Left renal cortex interstitium (tissue), 4 donors: ENCODE results near the gene RIPPLY2. TPM values are rescaled to one million over a fixed set of nuclear protein-coding genes. Genes with fewer than 3 reads are reported as not detected.
"Not testable (repeated sequence)": the region's sequence is repeated elsewhere in the genome, so short reads cannot be mapped to it uniquely, and the experiment has no call there.

Experiments
- DNase-seq, 4 donors: peaks; one replicate each; pipeline ENCODE4 v3.0.0-alpha.2; 2013; ENCODE audit warnings: low read depth in 4 of 4, low spot score in 2 of 4, missing footprints in 1 of 4
- polyA plus RNA-seq, 4 donors: library from polyadenylated mRNA; unstranded; fragments of 120-200 nt; gene quantifications; one replicate each; pipeline ENCODE4 v1.2.1, GENCODE V29; 2013; ENCODE audit not compliant: insufficient read length in 4 of 4

Gene RIPPLY2
- polyA plus RNA-seq, 4 donors = 0.13 TPM; not detected in 3

DNA sequence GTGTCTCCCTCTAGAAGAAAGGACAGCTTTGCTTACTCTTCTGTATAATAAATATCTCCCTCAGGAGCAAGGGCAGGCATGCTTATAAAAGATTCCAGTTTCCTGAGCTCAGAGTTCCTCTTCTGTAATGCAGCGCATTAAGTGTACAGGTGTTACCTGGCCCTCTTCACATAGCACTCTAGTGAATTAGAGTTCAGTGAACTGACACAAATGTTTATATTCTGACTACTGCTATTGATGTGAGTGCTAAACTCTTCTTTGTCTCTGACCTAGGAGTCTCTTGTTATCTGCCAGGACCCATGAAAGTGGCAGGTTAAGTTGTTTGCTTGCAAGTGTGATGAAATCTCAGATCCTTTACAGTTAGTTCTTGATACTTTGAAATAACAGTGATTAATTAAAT is 39.9 kb downstream of the RIPPLY2 start:
- DNase-seq = no peak

DNA sequence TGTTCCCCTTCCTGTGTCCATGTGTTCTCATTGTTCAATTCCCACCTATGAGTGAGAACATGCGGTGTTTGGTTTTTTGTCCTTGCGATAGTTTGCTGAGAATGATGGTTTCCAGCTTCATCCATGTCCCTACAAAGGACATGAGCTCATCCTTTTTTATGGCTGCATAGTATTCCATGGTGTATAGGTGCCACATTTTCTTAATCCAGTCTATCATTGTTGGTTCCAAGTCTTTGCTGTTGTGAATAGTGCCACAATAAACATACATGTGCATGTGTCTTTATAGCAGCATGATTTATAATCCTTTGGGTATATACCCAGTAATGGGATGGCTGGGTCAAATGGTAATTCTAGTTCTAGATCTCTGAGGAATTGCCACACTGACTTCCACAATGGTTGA is 43.9 kb downstream of the RIPPLY2 start:
- not testable (repeated sequence) for DNase-seq

DNA sequence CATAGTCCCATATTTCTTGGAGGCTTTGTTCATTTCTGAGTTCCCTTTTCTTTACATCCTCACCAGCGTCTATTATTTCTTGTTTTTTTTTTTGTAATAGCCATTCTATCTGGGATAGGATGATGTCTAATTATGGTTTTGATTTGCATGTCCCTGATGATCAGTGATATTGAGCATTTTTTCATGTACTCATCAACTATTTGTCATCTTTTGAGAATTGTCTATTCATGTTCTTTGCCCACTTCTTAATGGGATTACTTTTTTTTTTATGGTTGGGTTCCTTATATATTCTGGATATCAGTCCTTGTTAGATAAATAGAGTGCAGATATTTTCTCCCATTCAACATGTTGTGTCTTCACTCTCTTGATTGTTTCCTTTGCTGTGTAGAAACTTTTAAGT is 48.5 kb downstream of the RIPPLY2 start:
- DNase-seq = no peak

DNA sequence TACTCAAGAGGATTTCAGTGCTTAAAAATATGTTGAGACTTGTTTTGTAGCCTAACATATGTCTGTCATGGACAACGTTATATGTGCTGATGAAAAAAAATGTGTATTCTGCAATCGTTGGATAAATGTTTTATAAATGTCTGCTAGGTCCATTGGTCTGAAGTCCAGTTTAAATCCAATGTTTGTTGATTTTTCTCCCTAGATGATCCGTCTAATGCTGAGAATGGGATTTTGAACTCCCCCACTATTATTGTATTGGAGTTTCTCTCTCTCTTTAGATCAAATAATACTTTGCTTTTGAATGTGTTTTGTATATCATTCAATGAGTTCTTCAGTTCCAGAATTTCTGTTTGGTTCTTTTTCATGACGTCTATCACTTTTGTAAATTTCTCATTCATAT is 51.2 kb downstream of the RIPPLY2 start:
- DNase-seq = no peak

DNA sequence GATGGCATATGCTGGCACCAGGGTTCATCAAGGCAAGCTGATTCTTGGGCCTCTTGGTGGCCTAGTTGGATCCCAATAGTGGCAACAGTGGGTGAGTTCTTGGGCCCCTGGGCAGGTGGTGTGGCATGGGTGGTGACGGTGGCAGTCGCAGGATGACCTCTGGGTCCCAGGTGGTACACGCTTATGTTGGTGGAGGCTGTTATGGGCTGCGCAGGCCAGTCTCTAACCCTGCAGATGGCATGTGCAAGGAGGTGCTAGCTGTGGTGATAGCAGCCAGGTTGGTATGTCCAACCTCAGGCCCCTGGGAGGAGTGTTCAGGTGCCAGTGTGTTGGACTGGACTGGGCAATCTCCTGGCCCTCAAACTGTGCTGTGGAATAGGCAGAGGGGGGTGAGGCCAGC is 52.5 kb downstream of the RIPPLY2 start:
- no peak for DNase-seq

Other genes starting within 250 kb of the RIPPLY2 start
- gene SNAP91, start 144.3 kb upstream of the RIPPLY2 start, polyA plus RNA-seq = under 1 TPM; 0.28 to 0.73 (median 0.60) TPM
- gene CYB5R4, start 6.3 kb downstream of the RIPPLY2 start, polyA plus RNA-seq = 10 to 100 TPM in 2 of 4 donors, 1 to 10 TPM in 2; 8.3 to 11.6 (median 9.8) TPM
- 1 to 10 TPM; 2.3 to 4.1 (median 3.3) TPM for gene MRAP2, start 180.4 kb downstream of the RIPPLY2 start, polyA plus RNA-seq